GM10847 (cell line): ENCODE results near the gene TCF12.

ENCODE experiments used
- POLR2A ChIP-seq: IDR thresholded peaks from 2 replicates; pipeline ENCODE4 v1.6.1; 2011; ENCODE audit not compliant: insufficient read length; ENCODE audit errors: extremely low read depth

TCF12 gene

GRCh38 chr15:57335293-57335715 is 416.9 kb downstream of the TCF12 start:
- no peak for TF ChIP-seq POLR2A

- no peak for TF ChIP-seq POLR2A
Measured at GRCh38 chr15:57335719-57336118, 417.3 kb downstream of the TCF12 start.

GRCh38 chr15:57337868-57338411 is 419.5 kb downstream of the TCF12 start:
- no peak for TF ChIP-seq POLR2A

- TF ChIP-seq POLR2A = no peak
Measured at GRCh38 chr15:57339321-57339720, 420.9 kb downstream of the TCF12 start.
